ENCODE results near the gene ATP7A.
"Not testable (repeated sequence)": the region's sequence is repeated elsewhere in the genome, so short reads cannot be mapped to it uniquely, and the experiment has no call there.

The ATP7A gene

GRCh38 chrX:78042601-78043000 lies 132.1 kb downstream of the ATP7A start:
- DNase-seq: no peak

GRCh38 chrX:78046362-78046761 lies 135.9 kb downstream of the ATP7A start:
- DNase-seq: no peak

- no peak for DNase-seq
Observed at GRCh38 chrX:78048052-78048451, 137.6 kb downstream of the ATP7A start.

GRCh38 chrX:78063687-78064086 lies 153.2 kb downstream of the ATP7A start:
- DNase-seq: no peak

- no peak for DNase-seq
Observed at GRCh38 chrX:78064152-78064551, 153.7 kb downstream of the ATP7A start.

- not testable (repeated sequence) for DNase-seq
Observed at GRCh38 chrX:78064698-78065601, 154.5 kb downstream of the ATP7A start.

- no peak for DNase-seq
Observed at GRCh38 chrX:78066110-78066509, 155.6 kb downstream of the ATP7A start.

- DNase-seq: no peak
Observed at GRCh38 chrX:78071331-78071730, 160.8 kb downstream of the ATP7A start.

GRCh38 chrX:78073147-78074077 lies 162.9 kb downstream of the ATP7A start:
- not testable (repeated sequence) for DNase-seq

- no peak for DNase-seq
Observed at GRCh38 chrX:78074088-78074487, 163.6 kb downstream of the ATP7A start.

GRCh38 chrX:78075787-78076389 lies 165.4 kb downstream of the ATP7A start:
- no peak for DNase-seq

- not testable (repeated sequence) for DNase-seq
Observed at GRCh38 chrX:78081413-78081812, 170.9 kb downstream of the ATP7A start.

GRCh38 chrX:78092296-78092695 lies 181.8 kb downstream of the ATP7A start:
- no peak for DNase-seq

- DNase-seq: no peak
Observed at GRCh38 chrX:78098108-78098507, 187.6 kb downstream of the ATP7A start.
